ENCODE data around the gene MACROD2. TPM values are rescaled to one million over a fixed set of nuclear protein-coding genes. Genes with fewer than 3 reads are reported as not detected.

MACROD2 gene
- total RNA-seq, 4 donors from 2014 or later, result 2.1 to 28.1 (median 12.6) TPM

DNA sequence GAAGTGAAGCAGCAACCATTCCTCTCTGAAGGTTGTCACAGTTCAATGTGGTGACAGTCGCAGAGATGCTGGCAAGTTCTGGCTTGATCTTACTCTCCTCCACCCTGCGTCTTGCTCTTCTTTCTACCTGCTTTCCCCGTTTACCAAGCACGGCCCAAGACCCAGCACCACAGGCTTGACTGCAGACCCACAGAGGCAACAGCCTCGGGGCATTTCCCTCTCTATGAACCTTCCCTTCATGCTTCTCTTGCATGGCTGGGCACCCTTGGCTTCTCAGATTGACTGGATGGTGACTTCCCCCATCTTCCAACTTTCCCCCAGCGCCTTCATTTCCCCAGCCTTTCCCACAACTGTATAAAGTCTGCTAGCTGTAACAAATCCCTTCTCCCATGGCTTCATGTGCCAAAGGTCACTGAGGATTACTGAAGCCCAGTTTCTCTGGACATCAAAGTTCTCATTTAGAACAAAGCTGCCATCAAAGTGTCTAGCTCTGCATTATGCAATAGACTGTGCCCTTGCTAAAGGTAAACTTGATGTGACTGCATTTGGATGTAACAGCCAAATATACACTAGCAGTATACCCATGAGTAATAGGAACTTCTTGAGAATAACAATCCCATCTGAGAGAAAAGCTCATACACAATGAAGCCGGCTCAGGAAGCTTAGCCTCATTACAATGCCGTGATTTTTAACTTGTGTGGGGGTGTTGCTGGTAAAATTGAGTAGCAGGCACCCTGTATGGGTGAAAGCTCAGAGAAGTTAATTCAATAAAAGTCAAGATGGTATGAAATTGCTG lies 1065.1 kb downstream of the MACROD2 start:
- Histone ChIP-seq H3K36me3 (no peaks in the 10 kb centered on the region), H3K9me3 (no peaks in the 10 kb centered on the region), H3K27me3 (no peaks in the 10 kb centered on the region), H3K4me3 (no peak overlapping the region), H3K4me1 (no peaks in the 10 kb centered on the region), H3K27ac (no peak overlapping the region)
- no peak for TF ChIP-seq POLR2A (IDR thresholded peaks at IDR 0.05)
- TF ChIP-seq, protein P1, sequence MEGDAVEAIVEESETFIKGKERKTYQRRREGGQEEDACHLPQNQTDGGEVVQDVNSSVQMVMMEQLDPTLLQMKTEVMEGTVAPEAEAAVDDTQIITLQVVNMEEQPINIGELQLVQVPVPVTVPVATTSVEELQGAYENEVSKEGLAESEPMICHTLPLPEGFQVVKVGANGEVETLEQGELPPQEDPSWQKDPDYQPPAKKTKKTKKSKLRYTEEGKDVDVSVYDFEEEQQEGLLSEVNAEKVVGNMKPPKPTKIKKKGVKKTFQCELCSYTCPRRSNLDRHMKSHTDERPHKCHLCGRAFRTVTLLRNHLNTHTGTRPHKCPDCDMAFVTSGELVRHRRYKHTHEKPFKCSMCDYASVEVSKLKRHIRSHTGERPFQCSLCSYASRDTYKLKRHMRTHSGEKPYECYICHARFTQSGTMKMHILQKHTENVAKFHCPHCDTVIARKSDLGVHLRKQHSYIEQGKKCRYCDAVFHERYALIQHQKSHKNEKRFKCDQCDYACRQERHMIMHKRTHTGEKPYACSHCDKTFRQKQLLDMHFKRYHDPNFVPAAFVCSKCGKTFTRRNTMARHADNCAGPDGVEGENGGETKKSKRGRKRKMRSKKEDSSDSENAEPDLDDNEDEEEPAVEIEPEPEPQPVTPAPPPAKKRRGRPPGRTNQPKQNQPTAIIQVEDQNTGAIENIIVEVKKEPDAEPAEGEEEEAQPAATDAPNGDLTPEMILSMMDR (IDR thresholded peaks at IDR 0.05), result no peak
- DNase-seq, result no peak
- intact Hi-C loops (cut with DNase I; ENCODE audit: low total_unique reads), result no loop called here

DNA sequence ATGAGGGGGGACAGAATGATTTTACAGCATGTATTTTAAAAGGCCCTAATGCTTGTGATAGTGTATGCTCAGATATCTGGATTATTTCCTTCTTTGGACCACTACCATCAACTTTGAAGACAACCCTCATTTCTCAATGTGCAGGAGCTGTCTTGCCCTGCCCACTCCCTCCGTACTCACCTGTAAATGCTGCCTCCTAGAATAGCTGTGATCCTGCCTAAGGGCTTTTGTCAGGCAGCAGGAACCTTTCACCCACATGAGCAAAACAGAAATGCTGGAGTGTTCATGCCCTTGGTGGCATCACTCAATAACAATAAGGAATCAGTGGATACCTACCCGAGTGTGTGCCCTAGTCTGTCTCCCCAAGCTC lies 1065.7 kb downstream of the MACROD2 start:
- no peak for DNase-seq
- intact Hi-C loops (cut with DNase I; ENCODE audit: low total_unique reads), result no loop called here
- no peak overlapping the region for H3K4me3 ChIP-seq
- no peaks in the 10 kb centered on the region for H3K36me3 ChIP-seq
- no peak overlapping the region for H3K27ac ChIP-seq
- H3K27me3 ChIP-seq, result no peaks in the 10 kb centered on the region
- TF ChIP-seq, protein P1 (IDR thresholded peaks at IDR 0.05), result no peak
- no peak for TF ChIP-seq POLR2A (IDR thresholded peaks at IDR 0.05)
- H3K9me3 ChIP-seq, result no peaks in the 10 kb centered on the region
- no peaks in the 10 kb centered on the region for H3K4me1 ChIP-seq

- no peaks in the 10 kb centered on the region for H3K27me3 ChIP-seq
- intact Hi-C loops (cut with DNase I; ENCODE audit: low total_unique reads), result no loop called here
- no peaks in the 10 kb centered on the region for H3K36me3 ChIP-seq
- H3K4me1 ChIP-seq, result no peaks in the 10 kb centered on the region
- no peaks in the 10 kb centered on the region for H3K9me3 ChIP-seq
- H3K27ac ChIP-seq, result no peak overlapping the region
- no peak for DNase-seq
- H3K4me3 ChIP-seq, result no peak overlapping the region
- TF ChIP-seq POLR2A (IDR thresholded peaks at IDR 0.05), result no peak
- TF ChIP-seq, protein P1 (IDR thresholded peaks at IDR 0.05), result no peak
These were observed 1066.6 kb downstream of the MACROD2 start for GRCh38 chr20:15061955-15062354.

- no peaks in the 10 kb centered on the region for H3K36me3 ChIP-seq
- H3K4me3 ChIP-seq, result no peak overlapping the region
- no peak for DNase-seq
- H3K27ac ChIP-seq, result no peak overlapping the region
- H3K27me3 ChIP-seq, result no peaks in the 10 kb centered on the region
- no peaks in the 10 kb centered on the region for H3K9me3 ChIP-seq
- TF ChIP-seq, protein P1 (IDR thresholded peaks at IDR 0.05), result no peak
- TF ChIP-seq POLR2A (IDR thresholded peaks at IDR 0.05), result no peak
- no peaks in the 10 kb centered on the region for H3K4me1 ChIP-seq
- intact Hi-C loops (cut with DNase I; ENCODE audit: low total_unique reads), result no loop called here
These were observed 1067.8 kb downstream of the MACROD2 start for GRCh38 chr20:15063081-15063480.

- intact Hi-C loops (cut with DNase I; ENCODE audit: low total_unique reads), result no loop called here
- TF ChIP-seq, protein P1 (IDR thresholded peaks at IDR 0.05), result no peak
- no peak for TF ChIP-seq POLR2A (IDR thresholded peaks at IDR 0.05)
- no peaks in the 10 kb centered on the region for H3K36me3 ChIP-seq
These were observed 1069.4 kb downstream of the MACROD2 start for GRCh38 chr20:15064741-15065140.

More at GRCh38 chr20:15064741-15065140, 1069.4 kb downstream of the MACROD2 start:
- no peak for DNase-seq
- Histone ChIP-seq H3K9me3 (no peaks in the 10 kb centered on the region), H3K4me3 (no peak overlapping the region), H3K4me1 (no peaks in the 10 kb centered on the region), H3K27ac (no peak overlapping the region), H3K27me3 (no peaks in the 10 kb centered on the region)

Data from uterus (tissue), 4 donors.